Liver (tissue), 9 donors: ENCODE results near the gene RNF214. TPM values are rescaled to one million over a fixed set of nuclear protein-coding genes. Genes with fewer than 3 reads are reported as not detected.

Experiments
- DNase-seq: peaks from one replicate; pipeline ENCODE4 v3.0.0-alpha.2; 2017; ENCODE audit warnings: low spot score
- H3K27ac ChIP-seq, 2 donors: one replicate each; pipeline ENCODE4 v1.7.0; 2013; ENCODE audit warnings: inconsistent platforms in 2 of 2, low read length in 2 of 2, control low read depth in 1 of 2, low read depth in 1 of 2, mild to moderate bottlenecking in 1 of 2
- H3K27me3 ChIP-seq, 4 donors: one replicate each; pipeline versions ENCODE4 v1.6.1 to v1.7.0; 2013; ENCODE audit warnings: low read length in 3 of 4, inconsistent platforms in 1 of 4, mild to moderate bottlenecking in 1 of 4, moderate library complexity in 1 of 4; ENCODE audit not compliant: control insufficient read depth in 4 of 4, insufficient read depth in 4 of 4
- H3K36me3 ChIP-seq, 4 donors: one replicate each; pipeline versions ENCODE4 v1.6.1 to v1.7.0; 2013; ENCODE audit warnings: low read length in 3 of 4, mild to moderate bottlenecking in 3 of 4, low read depth in 1 of 4, moderate library complexity in 1 of 4; ENCODE audit not compliant: control insufficient read depth in 4 of 4, insufficient read depth in 3 of 4
- H3K4me1 ChIP-seq, 4 donors: one replicate each; pipeline versions ENCODE4 v1.6.1 to v1.7.0; 2013; ENCODE audit warnings: low read length in 3 of 4, mild to moderate bottlenecking in 3 of 4, moderate library complexity in 1 of 4; ENCODE audit not compliant: control insufficient read depth in 4 of 4, insufficient read depth in 4 of 4
- H3K4me3 ChIP-seq, 3 donors: one replicate each; pipeline versions ENCODE4 v1.6.1 to v1.7.0; 2013; ENCODE audit warnings: low read length in 3 of 3, control low read depth in 1 of 3, low read depth in 1 of 3, mild to moderate bottlenecking in 1 of 3
- H3K9ac ChIP-seq, 2 donors: one replicate each; pipeline ENCODE4 v1.7.0; 2013; ENCODE audit warnings: low read length in 2 of 2, mild to moderate bottlenecking in 2 of 2, moderate library complexity in 2 of 2, control low read depth in 1 of 2, low read depth in 1 of 2
- H3K9me3 ChIP-seq, 4 donors: one replicate each; pipeline versions ENCODE4 v1.6.1 to v1.7.0; 2013; ENCODE audit warnings: low read length in 3 of 4; ENCODE audit not compliant: control insufficient read depth in 4 of 4
- CTCF ChIP-seq: fragments of 150-350 bp; IDR thresholded peaks from 2 replicates; pipeline ENCODE4 v1.5.1; 2017; ENCODE audit warnings: improper control_type of control experiment, low read depth, low read length; ENCODE audit not compliant: missing input control
- EGR1 ChIP-seq, 2 donors: IDR thresholded peaks; 2 replicates each; pipeline ENCODE4 v1.6.1; 2016 to 2018; ENCODE audit warnings: antibody characterized with exemption in 2 of 2, low read depth in 2 of 2
- FOXA1 ChIP-seq: IDR thresholded peaks from 2 replicates; pipeline ENCODE4 v1.6.1; 2016; ENCODE audit warnings: antibody characterized with exemption
- GABPA ChIP-seq, 2 donors: IDR thresholded peaks in 1 of 2; conservative IDR thresholded peaks in 1 of 2; 2 replicates each; pipeline ENCODE4 v1.6.1; 2016; ENCODE audit warnings: antibody characterized with exemption in 2 of 2, mild to moderate bottlenecking in 1 of 2, moderate library complexity in 1 of 2
- HNF4A ChIP-seq, 2 donors: conservative IDR thresholded peaks; 2 replicates each; pipeline ENCODE4 v1.6.1; 2016; ENCODE audit warnings: antibody characterized with exemption in 2 of 2, mild to moderate bottlenecking in 2 of 2
- HNF4G ChIP-seq: IDR thresholded peaks from 2 replicates; pipeline ENCODE4 v1.6.1; 2016; ENCODE audit warnings: antibody characterized with exemption
- JUND ChIP-seq, 2 donors: IDR thresholded peaks; 2 replicates each; pipeline ENCODE4 v1.6.1; 2016; ENCODE audit warnings: antibody characterized with exemption in 2 of 2
- NR2F2 ChIP-seq: IDR thresholded peaks from 2 replicates; pipeline ENCODE4 v1.6.1; 2016; ENCODE audit warnings: antibody characterized with exemption
- RAD21 ChIP-seq, 2 donors: IDR thresholded peaks; 2 replicates each; pipeline ENCODE4 v1.6.1; 2016; ENCODE audit warnings: antibody characterized with exemption in 2 of 2, mild to moderate bottlenecking in 2 of 2
- RXRA ChIP-seq, 2 donors: IDR thresholded peaks; 2 replicates each; pipeline ENCODE4 v1.6.1; 2017 to 2018; ENCODE audit warnings: antibody characterized with exemption in 2 of 2, mild to moderate bottlenecking in 1 of 2
- SP1 ChIP-seq: IDR thresholded peaks from 2 replicates; pipeline ENCODE4 v1.6.1; 2018; ENCODE audit warnings: antibody characterized with exemption, mild to moderate bottlenecking
- TAF1 ChIP-seq: conservative IDR thresholded peaks from 2 replicates; pipeline ENCODE4 v1.6.1; 2016; ENCODE audit warnings: antibody characterized with exemption, mild to moderate bottlenecking
- YY1 ChIP-seq: IDR thresholded peaks from 2 replicates; pipeline ENCODE4 v1.6.1; 2016; ENCODE audit warnings: antibody characterized with exemption, mild to moderate bottlenecking
- ZBTB33 ChIP-seq: IDR thresholded peaks from 2 replicates; pipeline ENCODE4 v1.6.1; 2016; ENCODE audit warnings: antibody characterized with exemption
- WGBS: extraction: QIAGEN DNeasy Blood & Tissue Kit; methylation state at CpG from one replicate; pipeline ENCODE4 v1.1.7; 2013; 5-methylcytosine and 5-hydroxymethylcytosine counted together
- polyA plus RNA-seq, 2 donors: library from polyadenylated mRNA; stranded (reverse) in 1 of 2; unstranded in 1 of 2; fragments of 200-250 nt in 1 of 2; fragments of >200 nt in 1 of 2; fragmentation: Nextera tagmentation in 1 of 2; extraction: Ambion mirVana in 1 of 2; gene quantifications; one replicate each; pipeline versions ENCODE4 v1.2.1 to v1.2.3, GENCODE V29; 2013 to 2015
- total RNA-seq, 2 donors: library from RNA; depleted of rRNA; stranded (reverse); fragments of >200 nt; gene quantifications; one replicate each; pipeline ENCODE4 v1.2.3, GENCODE V29; 2014
- TF ChIP-seq, protein P1 (sequence below): IDR thresholded peaks from 2 replicates; pipeline ENCODE4 v1.6.1; 2016; ENCODE audit warnings: antibody characterized with exemption, mild to moderate bottlenecking
- TF ChIP-seq, protein P2 (sequence below): IDR thresholded peaks from 2 replicates; pipeline ENCODE4 v1.6.1; 2016; ENCODE audit warnings: antibody characterized with exemption
- donor health status: healthy.
- donor health status: healthy.
- donor health status: healthy.
- donor health status: healthy.
- donor health status: healthy.

RNF214 gene
- total and polyA plus RNA-seq, 4 donors: 4.6 to 6.2 (median 6.0) TPM

GRCh38 chr11:117296881-117297280 is 64.4 kb downstream of the RNF214 start:
- H3K9ac ChIP-seq: no peak overlapping the region
- no peak overlapping the region for H3K4me3 ChIP-seq
- peaks cover 8 to 37% (median 32%) of the 10 kb centered on the region in 4 donors for H3K4me1 ChIP-seq
- H3K27ac ChIP-seq: no peak overlapping the region
- no peak for DNase-seq
- H3K36me3 ChIP-seq: peaks cover 1 to 27% (median 4%) of the 10 kb centered on the region in 4 donors
- no peaks in the 10 kb centered on the region for H3K9me3 ChIP-seq
- TF ChIP-seq ZBTB33: no peak
- TF ChIP-seq YY1: no peak
- no peak for TF ChIP-seq RXRA (IDR thresholded peaks at IDR 0.05)
- no peak for TF ChIP-seq GABPA (IDR thresholded peaks at IDR 0.05 in 1 of 2, conservative IDR thresholded peaks at IDR 0.05 in 1 of 2)
- TF ChIP-seq FOXA1: no peak
- TF ChIP-seq TAF1: no peak
- no peak for TF ChIP-seq HNF4G
- no peak for TF ChIP-seq CTCF
- TF ChIP-seq, protein P1, sequence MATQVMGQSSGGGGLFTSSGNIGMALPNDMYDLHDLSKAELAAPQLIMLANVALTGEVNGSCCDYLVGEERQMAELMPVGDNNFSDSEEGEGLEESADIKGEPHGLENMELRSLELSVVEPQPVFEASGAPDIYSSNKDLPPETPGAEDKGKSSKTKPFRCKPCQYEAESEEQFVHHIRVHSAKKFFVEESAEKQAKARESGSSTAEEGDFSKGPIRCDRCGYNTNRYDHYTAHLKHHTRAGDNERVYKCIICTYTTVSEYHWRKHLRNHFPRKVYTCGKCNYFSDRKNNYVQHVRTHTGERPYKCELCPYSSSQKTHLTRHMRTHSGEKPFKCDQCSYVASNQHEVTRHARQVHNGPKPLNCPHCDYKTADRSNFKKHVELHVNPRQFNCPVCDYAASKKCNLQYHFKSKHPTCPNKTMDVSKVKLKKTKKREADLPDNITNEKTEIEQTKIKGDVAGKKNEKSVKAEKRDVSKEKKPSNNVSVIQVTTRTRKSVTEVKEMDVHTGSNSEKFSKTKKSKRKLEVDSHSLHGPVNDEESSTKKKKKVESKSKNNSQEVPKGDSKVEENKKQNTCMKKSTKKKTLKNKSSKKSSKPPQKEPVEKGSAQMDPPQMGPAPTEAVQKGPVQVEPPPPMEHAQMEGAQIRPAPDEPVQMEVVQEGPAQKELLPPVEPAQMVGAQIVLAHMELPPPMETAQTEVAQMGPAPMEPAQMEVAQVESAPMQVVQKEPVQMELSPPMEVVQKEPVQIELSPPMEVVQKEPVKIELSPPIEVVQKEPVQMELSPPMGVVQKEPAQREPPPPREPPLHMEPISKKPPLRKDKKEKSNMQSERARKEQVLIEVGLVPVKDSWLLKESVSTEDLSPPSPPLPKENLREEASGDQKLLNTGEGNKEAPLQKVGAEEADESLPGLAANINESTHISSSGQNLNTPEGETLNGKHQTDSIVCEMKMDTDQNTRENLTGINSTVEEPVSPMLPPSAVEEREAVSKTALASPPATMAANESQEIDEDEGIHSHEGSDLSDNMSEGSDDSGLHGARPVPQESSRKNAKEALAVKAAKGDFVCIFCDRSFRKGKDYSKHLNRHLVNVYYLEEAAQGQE: no peak
- 94% methylated on average over 6 of the region's 6 CpGs for WGBS
- H3K27me3 ChIP-seq: no peaks in the 10 kb centered on the region

GRCh38 chr11:117298195-117298594 is 65.7 kb downstream of the RNF214 start:
- no peak overlapping the region for H3K9ac ChIP-seq
- WGBS: 99% methylated on average over 8 of the region's 8 CpGs
- H3K4me1 ChIP-seq: peaks cover 9 to 46% (median 36%) of the 10 kb centered on the region in 4 donors
- H3K36me3 ChIP-seq: peaks cover 0 to 21% (median 4%) of the 10 kb centered on the region in 4 donors
- no peak overlapping the region for H3K27ac ChIP-seq
- no peaks in the 10 kb centered on the region for H3K9me3 ChIP-seq
- no peak for DNase-seq
- H3K4me3 ChIP-seq: no peak overlapping the region
- H3K27me3 ChIP-seq: no peaks in the 10 kb centered on the region
- TF ChIP-seq ZBTB33 (no peak), HNF4G (no peak), HNF4A (conservative IDR thresholded peaks at IDR 0.05) (no peak), NR2F2 (no peak), EGR1 (IDR thresholded peaks at IDR 0.05; ENCODE audit: low read depth in 2 of 2) (no peak), JUND (IDR thresholded peaks at IDR 0.05) (no peak), FOXA1 (no peak), RAD21 (IDR thresholded peaks at IDR 0.05) (no peak), TAF1 (no peak), CTCF (no peak), SP1 (no peak), RXRA (IDR thresholded peaks at IDR 0.05) (no peak)
- TF ChIP-seq, protein P1: no peak
- TF ChIP-seq, protein P2, sequence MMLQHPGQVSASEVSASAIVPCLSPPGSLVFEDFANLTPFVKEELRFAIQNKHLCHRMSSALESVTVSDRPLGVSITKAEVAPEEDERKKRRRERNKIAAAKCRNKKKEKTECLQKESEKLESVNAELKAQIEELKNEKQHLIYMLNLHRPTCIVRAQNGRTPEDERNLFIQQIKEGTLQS: no peak
